Motor neuron (in vitro differentiated cells): ENCODE results near the gene WIPF3. TPM values are rescaled to one million over a fixed set of nuclear protein-coding genes. Genes with fewer than 3 reads are reported as not detected.
A peak's percentile ranks its signal among the peaks of the same experiment; 100 is the strongest.

Experiments
- ATAC-seq, 8 experiments: fragments of 200-7000 bp; cut with Tn5 transposase; replicated peaks in 6 of 8; 2 replicates each; pipeline ENCODE4 v1.8.0; 2021; ENCODE audit warnings: mild to moderate bottlenecking in 8 of 8, moderate library complexity in 8 of 8
- H3K27ac ChIP-seq, 2 donors: fragments of 250-450 bp; sonication (Bioruptor Pico); 2 replicates each; pipeline ENCODE4 v1.9.0; 2021; ENCODE audit warnings: antibody characterized with exemption in 2 of 2, mild to moderate bottlenecking in 2 of 2, moderate library complexity in 1 of 2
- H3K4me1 ChIP-seq, 2 donors: fragments of 250-450 bp; sonication (Bioruptor Pico); replicated peaks in 1 of 2; 2 replicates each; pipeline ENCODE4 v1.6.1; 2021; ENCODE audit warnings: antibody characterized with exemption in 2 of 2, mild to moderate bottlenecking in 2 of 2, moderate library complexity in 1 of 2
- H3K4me3 ChIP-seq, 5 donors: fragments of 250-450 bp; sonication (Bioruptor Pico); 2 replicates each; pipeline ENCODE4 v1.9.0; 2021; ENCODE audit warnings: antibody characterized with exemption in 5 of 5, mild to moderate bottlenecking in 5 of 5, moderate library complexity in 4 of 5
- WGBS, 10 experiments: fragments of 450-650 bp; shearing (Covaris generic); methylation state at CpG; one replicate each; pipeline ENCODE4 v1.0.0; 2022; 5-methylcytosine and 5-hydroxymethylcytosine counted together
- in situ Hi-C, 9 experiments: fragments of 400-800 bp; cut with MboI; loops; one replicate each; pipeline ENCODE4 v1.15.0; 2021; ENCODE audit warnings: low sequenced_read_pairs in 9 of 9, low pct_unique_long_range_greater_than_20kb in 2 of 9; ENCODE audit not compliant: unreplicated experiment in 9 of 9
- total RNA-seq, 8 experiments: library from RNA; unstranded; fragments of 300-600 nt; gene quantifications; 2 replicates each; pipeline versions ENCODE4 v1.2.3 to v1.2.4, GENCODE V29; 2022

Gene WIPF3, protein sequence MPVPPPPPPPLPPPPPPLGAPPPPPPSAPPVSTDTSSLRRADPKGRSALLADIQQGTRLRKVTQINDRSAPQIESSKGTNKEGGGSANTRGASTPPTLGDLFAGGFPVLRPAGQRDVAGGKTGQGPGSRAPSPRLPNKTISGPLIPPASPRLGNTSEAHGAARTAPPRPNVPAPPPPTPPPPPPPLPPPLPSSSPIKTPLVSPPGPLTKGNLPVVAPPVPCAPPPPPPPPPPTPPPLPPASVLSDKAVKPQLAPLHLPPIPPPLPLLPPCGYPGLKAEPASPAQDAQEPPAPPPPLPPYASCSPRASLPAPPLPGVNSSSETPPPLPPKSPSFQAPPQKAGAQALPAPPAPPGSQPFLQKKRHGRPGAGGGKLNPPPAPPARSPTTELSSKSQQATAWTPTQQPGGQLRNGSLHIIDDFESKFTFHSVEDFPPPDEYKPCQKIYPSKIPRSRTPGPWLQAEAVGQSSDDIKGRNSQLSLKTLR
- 1 to 10 TPM in 5 of 8 experiments, under 1 TPM in 3; 0.18 to 5.4 (median 2.2) TPM for total RNA-seq

DNA sequence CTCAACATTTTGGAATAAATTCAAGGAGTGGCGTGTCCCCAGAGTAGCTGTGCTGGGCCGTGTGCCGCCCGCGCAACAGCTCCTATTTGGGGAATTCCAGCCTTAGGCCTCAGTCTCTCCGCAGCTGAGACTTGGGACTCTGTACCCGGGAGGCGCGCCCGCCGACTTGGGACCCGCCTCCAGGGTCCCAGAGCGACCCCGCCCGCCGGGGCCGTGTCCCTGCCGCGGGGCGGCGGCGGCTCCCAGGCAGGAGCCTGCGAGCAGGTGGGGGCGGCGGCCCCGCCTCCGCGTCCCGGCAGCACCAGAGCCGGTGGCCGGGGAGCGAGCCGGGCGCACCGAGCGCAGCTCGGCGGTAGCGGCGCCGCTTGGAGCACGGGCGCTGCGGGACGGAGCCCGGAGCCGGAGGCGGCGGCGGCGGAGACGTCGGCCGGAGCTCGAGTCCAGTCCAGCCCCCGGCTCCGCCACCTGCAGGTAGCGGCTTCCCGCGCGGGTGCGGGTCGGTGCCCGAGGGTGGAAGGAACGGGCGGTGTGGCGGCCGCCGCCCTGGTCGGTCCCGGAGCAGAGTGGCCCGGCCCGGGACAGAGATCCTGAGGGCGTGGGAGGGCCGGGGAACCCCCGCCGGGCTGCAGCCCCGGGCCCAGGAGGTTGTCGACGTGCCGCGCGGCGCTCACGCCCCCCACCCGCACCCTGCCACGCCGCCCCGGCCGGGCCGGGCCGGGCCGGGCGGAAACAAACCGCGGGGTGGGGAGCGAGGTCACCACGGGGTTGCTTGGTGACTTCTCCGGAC lies at the start of gene WIPF3:
TSS of gene WIPF3 (plus strand) at position 301 of the 787 bp plus-strand sequence. CDS start 28,217 bp downstream, outside the sequence.
- H3K4me3 ChIP-seq = peak within 1 kb of the TSS; percentile 45 to 65 (median 54)
- peak; percentile 58 to 88 (median 76) for ATAC-seq
- in situ Hi-C loops = no loop called here
- WGBS, 10 experiments = 20% methylated on average over 7 of the region's 99 CpGs; no CpG with 5 or more reads in 9 of the 10 experiments
- peak within 1 kb of the TSS in 1 of 2 donors; percentile 21 for H3K27ac ChIP-seq
- H3K4me1 ChIP-seq = peaks cover 0 to 18% of the 10 kb centered on the region in 2 donors

DNA sequence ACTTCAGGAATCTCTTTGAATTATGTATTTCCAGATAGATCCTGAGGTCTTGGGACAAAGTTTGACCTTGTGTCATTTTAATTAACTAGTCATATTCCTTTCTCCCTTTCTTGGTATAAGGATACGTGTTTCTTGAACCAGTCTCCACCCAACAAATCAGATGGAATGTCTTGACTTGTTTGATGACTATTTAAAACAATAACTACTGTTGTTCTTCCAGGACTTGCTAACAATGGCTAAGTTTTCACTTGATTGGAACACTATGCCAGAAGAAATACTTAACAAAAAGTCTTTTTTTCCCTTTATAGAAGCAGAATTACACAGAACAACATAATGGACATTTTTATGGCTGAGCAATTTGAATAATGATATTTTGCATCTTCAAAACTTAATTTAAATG lies 43.0 kb upstream of the WIPF3 start:
- in situ Hi-C loops = loop anchor here in 1 of 9 experiments (25.0 kb wide), 1 partner anchor 299 kb away; no protein-coding TSS in a partner anchor

GRCh38 chr7:29764227-29764626 lies 42.1 kb upstream of the WIPF3 start:
- in situ Hi-C loops = loop anchor here in 1 of 9 experiments (25.0 kb wide), 1 partner anchor 298 kb away; no protein-coding TSS in a partner anchor
- WGBS, 10 experiments = 0 to 100% (median 48%) methylated on average over 1 to 2 of the region's 2 CpGs; no CpG with 5 or more reads in 1 of the 10 experiments
- ATAC-seq = no peak
- H3K4me3 ChIP-seq = no peak overlapping the region
- H3K4me1 ChIP-seq = no peaks in the 10 kb centered on the region
- H3K27ac ChIP-seq = no peak overlapping the region

More for the DNA sequence above, 43.0 kb upstream of the WIPF3 start:
- Histone ChIP-seq H3K27ac (no peak overlapping the region), H3K4me3 (no peak overlapping the region), H3K4me1 (no peaks in the 10 kb centered on the region)
- WGBS, 10 experiments = 0 to 80% (median 49%) methylated on average over 1 of the region's 1 CpG
- no peak for ATAC-seq

DNA sequence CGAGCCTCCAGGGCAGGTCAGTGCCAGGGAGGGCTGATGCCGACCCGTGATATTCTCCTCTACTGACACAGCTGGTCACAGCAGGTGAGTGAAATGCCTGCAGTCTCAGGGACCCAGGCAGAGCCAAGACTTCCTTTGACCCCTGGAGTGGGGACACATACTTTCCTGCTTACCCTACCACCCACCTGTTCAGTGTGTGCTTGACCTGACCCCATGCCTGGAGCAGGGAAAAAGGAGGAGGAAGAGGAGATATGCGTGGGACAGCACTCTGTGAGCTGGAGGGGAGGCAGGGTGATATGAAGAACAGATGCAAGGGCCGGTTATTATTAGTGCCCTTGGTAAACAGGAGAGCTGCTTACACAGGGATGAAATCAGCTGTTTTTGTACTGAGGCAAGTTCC lies 40.8 kb upstream of the WIPF3 start:
- Histone ChIP-seq H3K27ac (no peak overlapping the region), H3K4me1 (no peaks in the 10 kb centered on the region), H3K4me3 (no peak overlapping the region)
- in situ Hi-C loops = loop anchor here in 1 of 9 experiments (25.0 kb wide), 1 partner anchor 297 kb away; no protein-coding TSS in a partner anchor
- 14 to 92% (median 79%) methylated on average over 1 to 5 of the region's 5 CpGs; no CpG with 5 or more reads in 2 of the 10 experiments for WGBS, 10 experiments
- no peak for ATAC-seq

- H3K4me1 ChIP-seq = no peaks in the 10 kb centered on the region
- in situ Hi-C loops = loop anchor here in 1 of 9 experiments (25.0 kb wide), 1 partner anchor 292 kb away; no protein-coding TSS in a partner anchor
- 26 to 100% (median 87%) methylated on average over 1 to 6 of the region's 6 CpGs; no CpG with 5 or more reads in 2 of the 10 experiments for WGBS, 10 experiments
- H3K27ac ChIP-seq = no peak overlapping the region
- H3K4me3 ChIP-seq = no peak overlapping the region
- no peak for ATAC-seq
Observed at GRCh38 chr7:29770371-29770770, 35.9 kb upstream of the WIPF3 start.

GRCh38 chr7:29771081-29771816 lies 35.1 kb upstream of the WIPF3 start:
- no peak overlapping the region for H3K27ac ChIP-seq
- H3K4me1 ChIP-seq = no peaks in the 10 kb centered on the region
- 20 to 78% (median 40%) methylated on average over 1 to 4 of the region's 4 CpGs; no CpG with 5 or more reads in 6 of the 10 experiments for WGBS, 10 experiments
- H3K4me3 ChIP-seq = no peak overlapping the region
- ATAC-seq = peak in 3 of 8 experiments; percentile 18 to 51 (median 25)
- in situ Hi-C loops = loop anchor here in 1 of 9 experiments (25.0 kb wide), 1 partner anchor 291 kb away; no protein-coding TSS in a partner anchor

DNA sequence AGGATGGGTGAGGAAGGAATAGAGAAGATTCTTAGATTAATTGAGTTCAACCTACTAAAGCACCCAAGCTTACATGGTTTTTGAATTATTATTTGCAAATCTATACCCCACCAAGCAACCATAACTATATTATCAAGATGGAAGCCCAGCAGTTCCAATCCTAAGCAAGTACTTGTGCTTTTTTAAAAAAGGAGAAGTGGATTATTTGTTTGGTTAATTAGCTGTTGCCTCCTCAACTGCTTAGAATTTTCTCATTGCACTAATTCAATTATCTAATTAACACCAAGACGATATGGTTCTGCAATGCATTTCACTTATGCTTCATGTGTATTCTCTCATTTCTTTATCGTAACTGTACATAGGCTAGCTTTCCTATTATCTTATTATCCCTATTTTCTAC lies 27.3 kb upstream of the WIPF3 start:
- Histone ChIP-seq H3K27ac (no peak overlapping the region), H3K4me3 (no peak overlapping the region), H3K4me1 (no peaks in the 10 kb centered on the region)
- in situ Hi-C loops = no loop called here
- no peak for ATAC-seq
- WGBS, 10 experiments = 29 to 94% (median 83%) methylated on average over 1 to 2 of the region's 2 CpGs; no CpG with 5 or more reads in 1 of the 10 experiments

- no peak overlapping the region for H3K27ac ChIP-seq
- in situ Hi-C loops = no loop called here
- WGBS, 10 experiments = 0 to 100% (median 96%) methylated on average over 1 to 2 of the region's 2 CpGs; no CpG with 5 or more reads in 2 of the 10 experiments
- no peaks in the 10 kb centered on the region for H3K4me1 ChIP-seq
- no peak for ATAC-seq
- no peak overlapping the region for H3K4me3 ChIP-seq
Observed at GRCh38 chr7:29780346-29780745, 26.0 kb upstream of the WIPF3 start.

GRCh38 chr7:29783671-29784070 lies 22.6 kb upstream of the WIPF3 start:
- 0 to 100% (median 50%) methylated on average over 1 of the region's 2 CpGs; no CpG with 5 or more reads in 6 of the 10 experiments for WGBS, 10 experiments
- Histone ChIP-seq H3K27ac (no peak overlapping the region), H3K4me3 (no peak overlapping the region), H3K4me1 (no peaks in the 10 kb centered on the region)
- no peak for ATAC-seq
- in situ Hi-C loops = no loop called here

DNA sequence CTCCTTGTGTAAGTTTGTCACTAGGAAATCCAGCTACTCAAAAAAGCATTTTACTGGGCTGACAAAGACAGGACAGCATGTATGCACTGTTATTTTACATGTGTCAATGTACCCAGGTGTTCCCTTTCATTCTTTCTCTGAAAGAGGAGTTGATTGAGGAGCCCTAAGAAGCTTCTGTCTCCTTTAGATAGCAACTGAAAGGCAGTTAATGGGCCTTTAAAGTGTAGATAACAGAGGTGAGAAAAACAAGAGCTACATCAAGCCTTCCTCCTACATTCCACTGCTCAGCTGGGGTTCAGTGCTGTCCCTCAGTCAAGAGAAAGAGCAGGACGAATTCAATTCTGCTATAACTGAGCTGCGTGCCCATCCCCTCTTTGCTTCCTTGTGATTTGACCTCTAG lies 12.8 kb upstream of the WIPF3 start:
- ATAC-seq = no peak
- WGBS, 10 experiments = 13 to 71% (median 56%) methylated on average over 1 to 2 of the region's 2 CpGs; no CpG with 5 or more reads in 4 of the 10 experiments
- Histone ChIP-seq H3K27ac (no peak overlapping the region), H3K4me1 (peaks cover 0 to 6% of the 10 kb centered on the region in 2 donors), H3K4me3 (no peak overlapping the region)
- in situ Hi-C loops = no loop called here

DNA sequence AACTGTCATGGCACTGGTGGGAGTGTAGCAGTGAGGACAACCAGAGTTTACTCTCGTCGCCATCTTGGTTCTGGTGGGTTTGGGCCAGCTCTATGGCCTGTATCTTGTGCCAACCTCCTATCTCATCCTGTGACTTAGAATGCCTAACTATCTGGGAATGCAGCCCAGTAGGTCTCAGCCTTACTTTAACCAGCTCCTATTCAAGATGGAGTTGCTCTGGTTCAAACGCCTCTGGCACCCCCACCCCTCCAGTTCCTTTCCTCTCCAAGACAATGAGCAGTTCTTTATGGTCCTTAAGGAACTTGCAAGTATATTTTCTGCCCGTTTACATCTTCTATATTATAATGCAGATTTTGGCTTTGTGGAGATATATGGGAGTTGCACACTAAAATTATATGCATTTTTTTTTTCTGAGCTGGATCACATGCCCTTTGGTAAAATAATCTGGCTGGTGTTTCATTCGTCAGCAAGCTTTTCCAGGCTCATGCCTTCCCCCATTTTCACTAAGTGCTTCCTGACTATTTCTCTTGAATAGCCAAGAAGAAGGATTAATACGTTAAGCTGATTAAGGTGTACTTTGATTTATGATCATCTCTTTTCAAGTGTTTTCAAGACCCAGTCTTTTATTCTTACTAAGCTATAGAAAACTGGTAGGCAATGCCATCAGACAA lies 11.2 kb upstream of the WIPF3 start:
- in situ Hi-C loops = no loop called here
- no peak overlapping the region for H3K4me3 ChIP-seq
- peaks cover 0 to 6% of the 10 kb centered on the region in 2 donors for H3K4me1 ChIP-seq
- no peak overlapping the region for H3K27ac ChIP-seq
- ATAC-seq = no peak
- 8 to 93% (median 83%) methylated on average over 2 to 5 of the region's 6 CpGs; no CpG with 5 or more reads in 1 of the 10 experiments for WGBS, 10 experiments
